GM23338 (cell line): ENCODE measurements around the gene AQP5. TPM values are rescaled to one million over a fixed set of nuclear protein-coding genes. Genes with fewer than 3 reads are reported as not detected.
A peak's percentile ranks its signal among the peaks of the same experiment; 100 is the strongest.

ENCODE experiments used
- ATAC-seq: fragments of 200-7000 bp; cut with Tn5 transposase; 3 replicates; pipeline ENCODE4 v1.9.1; 2020
- DNase-seq: peaks from one replicate; pipeline ENCODE4 v3.0.0-alpha.2; 2015; ENCODE audit warnings: low spot score
- H2AFZ ChIP-seq: fragments of 200-600 bp; sonication (generic); 2 replicates; pipeline ENCODE4 v1.8.0; 2016; ENCODE audit warnings: antibody characterized with exemption, mild to moderate bottlenecking, moderate library complexity
- H3F3A ChIP-seq: fragments of 200-600 bp; sonication (generic); replicated peaks from 2 replicates; pipeline ENCODE4 v1.8.0; 2017; ENCODE audit warnings: antibody characterized with exemption, mixed run types, low read depth
- H3K27ac ChIP-seq: fragments of 200-600 bp; sonication (generic); 2 replicates; pipeline ENCODE4 v1.6.1; 2016; ENCODE audit warnings: low read depth
- H3K27me3 ChIP-seq: fragments of 200-600 bp; sonication (generic); 2 replicates; pipeline ENCODE4 v1.8.0; 2016; ENCODE audit warnings: mild to moderate bottlenecking, mixed run types, moderate library complexity; ENCODE audit not compliant: insufficient read depth
- H3K36me3 ChIP-seq: fragments of 200-600 bp; sonication (generic); 2 replicates; pipeline ENCODE4 v1.8.0; 2016; ENCODE audit warnings: mild to moderate bottlenecking; ENCODE audit not compliant: insufficient read depth
- H3K4me1 ChIP-seq: fragments of 200-600 bp; sonication (generic); 2 replicates; pipeline ENCODE4 v1.8.0; 2016; ENCODE audit warnings: mild to moderate bottlenecking, moderate library complexity; ENCODE audit not compliant: insufficient read depth
- H3K4me2 ChIP-seq: fragments of 200-600 bp; sonication (generic); 2 replicates; pipeline ENCODE4 v1.7.1; 2017; ENCODE audit warnings: mixed run types
- H3K4me3 ChIP-seq: fragments of 200-600 bp; sonication (generic); 2 replicates; pipeline ENCODE4 v1.6.1; 2016; ENCODE audit warnings: mixed run types
- H3K79me2 ChIP-seq: fragments of 200-600 bp; sonication (generic); replicated peaks from 2 replicates; pipeline ENCODE4 v1.8.0; 2017; ENCODE audit warnings: mild to moderate bottlenecking; ENCODE audit not compliant: insufficient read depth
- H3K9me2 ChIP-seq: fragments of 200-600 bp; sonication (generic); 2 replicates; pipeline ENCODE4 v1.8.0; 2017; ENCODE audit not compliant: insufficient read depth
- H4K20me1 ChIP-seq: fragments of 200-600 bp; sonication (generic); replicated peaks from 2 replicates; pipeline ENCODE4 v1.8.0; 2017; ENCODE audit warnings: mild to moderate bottlenecking; ENCODE audit not compliant: insufficient read depth
- H3K27ac Mint-ChIP-seq: 2 replicates; pipeline ENCODE4 v1.8.0; 2020; ENCODE audit warnings: inconsistent platforms, mild to moderate bottlenecking, moderate library complexity, mixed read lengths
- H3K27me3 Mint-ChIP-seq: 3 replicates; pipeline ENCODE4 v1.8.0; 2022; ENCODE audit warnings: low read depth, mild to moderate bottlenecking, moderate library complexity, mixed read lengths, inconsistent platforms; ENCODE audit not compliant: insufficient read depth, poor library complexity
- H3K36me3 Mint-ChIP-seq: 3 replicates; pipeline ENCODE4 v1.8.0; 2021; ENCODE audit warnings: low read depth, mild to moderate bottlenecking, inconsistent platforms, moderate library complexity, mixed read lengths
- H3K4me1 Mint-ChIP-seq: 3 replicates; pipeline ENCODE4 v1.8.0; 2020; ENCODE audit warnings: mild to moderate bottlenecking, inconsistent platforms, mixed read lengths
- H3K4me3 Mint-ChIP-seq: 3 replicates; pipeline ENCODE4 v1.8.0; 2021; ENCODE audit warnings: moderate library complexity, mild to moderate bottlenecking, inconsistent platforms, mixed read lengths
- H3K9me3 Mint-ChIP-seq: 3 replicates; pipeline ENCODE4 v1.8.0; 2020; ENCODE audit warnings: moderate library complexity, mild to moderate bottlenecking, inconsistent platforms, mixed read lengths
- CREB1 ChIP-seq: fragments of 250-450 bp; sonication (Bioruptor Pico); IDR thresholded peaks from 2 replicates; pipeline ENCODE4 v1.5.0; 2020; ENCODE audit warnings: low read depth, mild to moderate bottlenecking, moderate library complexity
- CTCF ChIP-seq, 2 experiments: fragments of 200-600 bp in 1 of 2; sonication (generic) in 1 of 2; conservative IDR thresholded peaks; 2 replicates each; pipeline versions ENCODE4 v1.5.1 to v1.6.1; 2016 to 2017; ENCODE audit warnings: antibody characterized with exemption in 2 of 2, low read depth in 2 of 2, mild to moderate bottlenecking in 2 of 2, moderate library complexity in 1 of 2
- EZH2 ChIP-seq: fragments of 200-600 bp; sonication (generic); IDR thresholded peaks from one replicate; pipeline ENCODE4 v1.8.0; 2017; ENCODE audit warnings: antibody characterized with exemption, mild to moderate bottlenecking, low read depth; ENCODE audit not compliant: unreplicated experiment
- EZH2phosphoT487 ChIP-seq: fragments of 200-600 bp; sonication (generic); IDR thresholded peaks from one replicate; pipeline ENCODE4 v1.8.1; 2018; ENCODE audit warnings: antibody characterized with exemption; ENCODE audit not compliant: unreplicated experiment
- NANOG ChIP-seq: IDR thresholded peaks from 2 replicates; pipeline ENCODE4 v1.6.1; 2016; ENCODE audit warnings: antibody characterized with exemption, borderline replicate concordance
- STAT1 ChIP-seq: IDR thresholded peaks from one replicate; pipeline ENCODE4 v1.6.1; 2016; ENCODE audit warnings: antibody characterized with exemption; ENCODE audit not compliant: unreplicated experiment
- ZNF331 ChIP-seq: fragments of 250-450 bp; sonication (Bioruptor Pico); IDR thresholded peaks from 2 replicates; pipeline ENCODE4 v1.5.0; 2020; ENCODE audit warnings: low read depth, mild to moderate bottlenecking, moderate library complexity
- polyA plus RNA-seq: library from polyadenylated mRNA; unstranded; fragments of >200 nt; fragmentation: Nextera tagmentation; extraction: Ambion mirVana; gene quantifications from 2 replicates; pipeline ENCODE4 v1.2.1, GENCODE V29; 2016
- total RNA-seq: library from RNA; depleted of rRNA; stranded (reverse); fragments of >200 nt; shearing (Covaris generic); gene quantifications from 2 replicates; pipeline ENCODE4 v1.2.3, GENCODE V29; 2014
- TF ChIP-seq, protein P1 (sequence below): fragments of 250-450 bp; sonication (Bioruptor Pico); IDR thresholded peaks from 2 replicates; pipeline ENCODE4 v1.5.0; 2020; ENCODE audit warnings: mild to moderate bottlenecking, moderate library complexity

Gene AQP5
- total and polyA plus RNA-seq, 2 experiments from 2014 or later = 1.3 to 2.2 TPM

DNA sequence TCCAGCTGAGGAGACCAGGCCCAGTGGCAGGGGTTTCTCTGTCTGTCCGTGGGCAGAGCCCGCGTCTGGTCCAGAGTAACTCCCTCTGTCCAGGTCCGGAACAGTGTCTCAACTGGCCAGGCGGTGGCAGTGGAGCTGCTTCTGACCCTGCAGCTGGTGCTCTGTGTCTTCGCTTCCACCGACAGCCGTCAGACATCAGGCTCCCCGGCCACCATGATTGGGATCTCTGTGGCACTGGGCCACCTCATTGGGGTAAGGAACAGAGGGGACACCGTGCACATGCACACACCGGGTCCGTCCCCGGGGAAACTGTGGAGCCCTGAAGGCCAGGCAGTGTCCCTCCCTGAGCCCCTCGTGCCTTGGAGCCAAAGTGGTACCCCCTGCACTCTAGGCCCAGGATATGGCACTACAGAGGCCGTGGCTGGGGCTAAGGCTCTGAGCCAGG is 12.6 kb downstream of the AQP5 start:
- Mint-ChIP-seq H3K27me3 (peaks cover 10% of the 10 kb centered on the region), H3K4me3 (no peak overlapping the region), H3K36me3 (no peaks in the 10 kb centered on the region), H3K9me3 (no peaks in the 10 kb centered on the region), H3K4me1 (peaks cover 15% of the 10 kb centered on the region), H3K27ac (no peak overlapping the region)
- no peaks in the 10 kb centered on the region for H3K79me2 ChIP-seq
- H3K4me2 ChIP-seq = no peak overlapping the region
- DNase-seq (peak; percentile 58), ATAC-seq (peak; percentile 76)
- H3F3A ChIP-seq = no peaks in the 10 kb centered on the region
- no peak overlapping the region for H2AFZ ChIP-seq
- no peaks in the 10 kb centered on the region for H3K36me3 ChIP-seq
- H3K4me1 ChIP-seq = peaks cover 10% of the 10 kb centered on the region
- no peaks in the 10 kb centered on the region for H3K9me2 ChIP-seq
- H3K27me3 ChIP-seq = no peaks in the 10 kb centered on the region
- no peak overlapping the region for H3K27ac ChIP-seq
- H4K20me1 ChIP-seq = no peaks in the 10 kb centered on the region
- TF ChIP-seq CREB1 (no peak), CTCF (conservative IDR thresholded peaks at IDR 0.05; ENCODE audit: low read depth in 2 of 2) (peak; percentile 30 to 60; a peak in 3 of 4 replicates)
- H3K4me3 ChIP-seq = no peak overlapping the region

- Mint-ChIP-seq H3K27ac (no peak overlapping the region), H3K27me3 (peaks cover 10% of the 10 kb centered on the region), H3K9me3 (no peaks in the 10 kb centered on the region), H3K36me3 (no peaks in the 10 kb centered on the region), H3K4me3 (no peak overlapping the region), H3K4me1 (peaks cover 21% of the 10 kb centered on the region)
- Histone ChIP-seq H3K9me2 (no peaks in the 10 kb centered on the region), H3K4me3 (no peak overlapping the region), H4K20me1 (no peaks in the 10 kb centered on the region), H2AFZ (no peak overlapping the region), H3K79me2 (no peaks in the 10 kb centered on the region), H3K4me1 (peaks cover 13% of the 10 kb centered on the region), H3F3A (no peaks in the 10 kb centered on the region), H3K27ac (no peak overlapping the region), H3K27me3 (no peaks in the 10 kb centered on the region), H3K36me3 (no peaks in the 10 kb centered on the region), H3K4me2 (no peak overlapping the region)
- ATAC-seq = peak; percentile 12
- no peak for DNase-seq
- TF ChIP-seq EZH2 (no peak), NANOG (no peak), STAT1 (no peak), CTCF (conservative IDR thresholded peaks at IDR 0.05; ENCODE audit: low read depth in 2 of 2) (no peak), EZH2phosphoT487 (no peak), CREB1 (no peak), ZNF331 (CRISPR knock-in tag) (no peak)
- TF ChIP-seq, protein P1, sequence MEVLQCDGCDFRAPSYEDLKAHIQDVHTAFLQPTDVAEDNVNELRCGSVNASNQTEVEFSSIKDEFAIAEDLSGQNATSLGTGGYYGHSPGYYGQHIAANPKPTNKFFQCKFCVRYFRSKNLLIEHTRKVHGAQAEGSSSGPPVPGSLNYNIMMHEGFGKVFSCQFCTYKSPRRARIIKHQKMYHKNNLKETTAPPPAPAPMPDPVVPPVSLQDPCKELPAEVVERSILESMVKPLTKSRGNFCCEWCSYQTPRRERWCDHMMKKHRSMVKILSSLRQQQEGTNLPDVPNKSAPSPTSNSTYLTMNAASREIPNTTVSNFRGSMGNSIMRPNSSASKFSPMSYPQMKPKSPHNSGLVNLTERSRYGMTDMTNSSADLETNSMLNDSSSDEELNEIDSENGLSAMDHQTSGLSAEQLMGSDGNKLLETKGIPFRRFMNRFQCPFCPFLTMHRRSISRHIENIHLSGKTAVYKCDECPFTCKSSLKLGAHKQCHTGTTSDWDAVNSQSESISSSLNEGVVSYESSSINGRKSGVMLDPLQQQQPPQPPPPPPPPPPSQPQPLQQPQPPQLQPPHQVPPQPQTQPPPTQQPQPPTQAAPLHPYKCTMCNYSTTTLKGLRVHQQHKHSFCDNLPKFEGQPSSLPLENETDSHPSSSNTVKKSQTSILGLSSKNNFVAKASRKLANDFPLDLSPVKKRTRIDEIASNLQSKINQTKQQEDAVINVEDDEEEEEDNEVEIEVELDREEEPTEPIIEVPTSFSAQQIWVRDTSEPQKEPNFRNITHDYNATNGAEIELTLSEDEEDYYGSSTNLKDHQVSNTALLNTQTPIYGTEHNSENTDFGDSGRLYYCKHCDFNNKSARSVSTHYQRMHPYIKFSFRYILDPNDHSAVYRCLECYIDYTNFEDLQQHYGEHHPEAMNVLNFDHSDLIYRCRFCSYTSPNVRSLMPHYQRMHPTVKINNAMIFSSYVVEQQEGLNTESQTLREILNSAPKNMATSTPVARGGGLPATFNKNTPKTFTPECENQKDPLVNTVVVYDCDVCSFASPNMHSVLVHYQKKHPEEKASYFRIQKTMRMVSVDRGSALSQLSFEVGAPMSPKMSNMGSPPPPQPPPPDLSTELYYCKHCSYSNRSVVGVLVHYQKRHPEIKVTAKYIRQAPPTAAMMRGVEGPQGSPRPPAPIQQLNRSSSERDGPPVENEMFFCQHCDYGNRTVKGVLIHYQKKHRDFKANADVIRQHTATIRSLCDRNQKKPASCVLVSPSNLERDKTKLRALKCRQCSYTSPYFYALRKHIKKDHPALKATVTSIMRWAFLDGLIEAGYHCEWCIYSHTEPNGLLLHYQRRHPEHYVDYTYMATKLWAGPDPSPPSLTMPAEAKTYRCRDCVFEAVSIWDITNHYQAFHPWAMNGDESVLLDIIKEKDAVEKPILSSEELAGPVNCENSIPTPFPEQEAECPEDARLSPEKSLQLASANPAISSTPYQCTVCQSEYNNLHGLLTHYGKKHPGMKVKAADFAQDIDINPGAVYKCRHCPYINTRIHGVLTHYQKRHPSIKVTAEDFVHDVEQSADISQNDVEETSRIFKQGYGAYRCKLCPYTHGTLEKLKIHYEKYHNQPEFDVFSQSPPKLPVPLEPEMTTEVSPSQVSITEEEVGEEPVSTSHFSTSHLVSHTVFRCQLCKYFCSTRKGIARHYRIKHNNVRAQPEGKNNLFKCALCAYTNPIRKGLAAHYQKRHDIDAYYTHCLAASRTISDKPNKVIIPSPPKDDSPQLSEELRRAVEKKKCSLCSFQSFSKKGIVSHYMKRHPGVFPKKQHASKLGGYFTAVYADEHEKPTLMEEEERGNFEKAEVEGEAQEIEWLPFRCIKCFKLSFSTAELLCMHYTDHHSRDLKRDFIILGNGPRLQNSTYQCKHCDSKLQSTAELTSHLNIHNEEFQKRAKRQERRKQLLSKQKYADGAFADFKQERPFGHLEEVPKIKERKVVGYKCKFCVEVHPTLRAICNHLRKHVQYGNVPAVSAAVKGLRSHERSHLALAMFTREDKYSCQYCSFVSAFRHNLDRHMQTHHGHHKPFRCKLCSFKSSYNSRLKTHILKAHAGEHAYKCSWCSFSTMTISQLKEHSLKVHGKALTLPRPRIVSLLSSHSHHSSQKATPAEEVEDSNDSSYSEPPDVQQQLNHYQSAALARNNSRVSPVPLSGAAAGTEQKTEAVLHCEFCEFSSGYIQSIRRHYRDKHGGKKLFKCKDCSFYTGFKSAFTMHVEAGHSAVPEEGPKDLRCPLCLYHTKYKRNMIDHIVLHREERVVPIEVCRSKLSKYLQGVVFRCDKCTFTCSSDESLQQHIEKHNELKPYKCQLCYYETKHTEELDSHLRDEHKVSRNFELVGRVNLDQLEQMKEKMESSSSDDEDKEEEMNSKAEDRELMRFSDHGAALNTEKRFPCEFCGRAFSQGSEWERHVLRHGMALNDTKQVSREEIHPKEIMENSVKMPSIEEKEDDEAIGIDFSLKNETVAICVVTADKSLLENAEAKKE (CRISPR knock-in tag) = no peak
These were observed 13.1 kb downstream of the AQP5 start for GRCh38 chr12:49974677-49975317.
